HG02571 (cell line): ENCODE data around the gene NOD1.
"Not testable (repeated sequence)": the region's sequence is repeated elsewhere in the genome, so short reads cannot be mapped to it uniquely, and the experiment has no call there.

Experiments
- ATAC-seq: cut with Tn5 transposase; IDR thresholded peaks from one replicate; pipeline ENCODE4 v1.9.1; 2021; ENCODE audit warnings: mild to moderate bottlenecking, moderate library complexity; ENCODE audit not compliant: unreplicated experiment

NOD1 gene

GRCh38 chr7:30505174-30505697, 26.7 kb upstream of the NOD1 start:
- ATAC-seq, result peak; percentile 10

GRCh38 chr7:30504301-30505173, 26.0 kb upstream of the NOD1 start, which contains the start of gene GGCT:
Gene GGCT, minus strand, starts transcription at chr7:30504829. Its CDS starts 120 bp downstream, at chr7:30504709.
- ATAC-seq, result peak; percentile 99

GRCh38 chr7:30503274-30504212, 25.0 kb upstream of the NOD1 start:
- ATAC-seq, result no peak

- ATAC-seq, result no peak
Observed at GRCh38 chr7:30502470-30503251, 24.1 kb upstream of the NOD1 start.

GRCh38 chr7:30501264-30501663, 22.7 kb upstream of the NOD1 start:
- ATAC-seq, result no peak

GRCh38 chr7:30493228-30493627, 14.6 kb upstream of the NOD1 start:
- no peak for ATAC-seq

GRCh38 chr7:30491417-30491816, 12.8 kb upstream of the NOD1 start:
- ATAC-seq, result no peak

GRCh38 chr7:30487371-30487770, 8.8 kb upstream of the NOD1 start:
- no peak for ATAC-seq

GRCh38 chr7:30485667-30486066, 7.1 kb upstream of the NOD1 start:
- no peak for ATAC-seq

- not testable (repeated sequence) for ATAC-seq
Observed at GRCh38 chr7:30481416-30481815, 2.8 kb upstream of the NOD1 start.

- no peak for ATAC-seq
Observed at GRCh38 chr7:30479202-30480120, 877 bp upstream of the NOD1 start.

GRCh38 chr7:30476459-30477145, 2.0 kb downstream of the NOD1 start:
- ATAC-seq, result no peak

- ATAC-seq, result no peak
Observed at GRCh38 chr7:30475580-30475979, 3.0 kb downstream of the NOD1 start.

- no peak for ATAC-seq
Observed at GRCh38 chr7:30474893-30475292, 3.7 kb downstream of the NOD1 start.

GRCh38 chr7:30474485-30474884, 4.1 kb downstream of the NOD1 start:
- ATAC-seq, result no peak

GRCh38 chr7:30473903-30474302, 4.7 kb downstream of the NOD1 start:
- no peak for ATAC-seq

- no peak for ATAC-seq
Observed at GRCh38 chr7:30472784-30473775, 5.5 kb downstream of the NOD1 start.
